Measurements from ENCODE around the gene IRF4.

DNA sequence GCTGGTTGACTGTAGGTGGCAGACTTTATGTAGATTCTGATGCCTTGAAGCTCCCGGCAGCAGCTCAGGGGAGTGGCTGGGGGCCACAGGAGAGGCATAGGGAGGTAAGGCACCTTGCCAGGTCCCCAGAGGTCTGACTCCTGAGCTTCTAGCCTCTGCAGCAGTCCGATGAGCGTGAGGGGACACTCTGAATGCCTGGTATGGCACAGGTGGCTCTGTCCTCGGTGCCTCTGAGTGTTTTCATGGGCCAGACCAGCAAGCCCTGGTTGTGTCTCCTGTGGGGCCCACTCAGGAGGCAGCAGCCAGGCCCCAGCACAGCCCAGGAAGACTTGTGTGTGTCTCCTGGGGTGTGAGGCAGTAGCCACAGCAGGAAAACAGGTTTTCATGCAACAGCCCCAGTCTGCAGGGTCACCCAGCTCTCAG is 39.7 kb upstream of the IRF4 start:
- TF ChIP-seq EZH2 (optimal IDR thresholded peaks at IDR 0.05; ENCODE audit: low read depth, low read length) (no peak), CTCF (IDR thresholded peaks at IDR 0.05; ENCODE audit: low read length) (no peak), EZH2phosphoT487 (IDR thresholded peaks at IDR 0.05; ENCODE audit: low read length) (no peak)

All from MM.1S (cell line).